Activated CD8-positive, alpha-beta T cell treated with anti-CD3 and anti-CD28 coated beads, Interleukin-2, amount 10 ng/mL, durations not matched to agents 7 days and 5 days (primary cell): Measurements from ENCODE around the gene VWA2. TPM values are rescaled to one million over a fixed set of nuclear protein-coding genes. Genes with fewer than 3 reads are reported as not detected.

Source experiments
- ATAC-seq: fragments of 150-1000 bp; cut with Tn5 transposase; one replicate; pipeline ENCODE4 v1.10.0; 2021; ENCODE audit warnings: moderate library complexity
- CTCF ChIA-PET: fragments of 350-600 bp; sonication (Branson Sonifier 250); formaldehyde crosslinking; loops from one replicate; lab custom pipeline; 2021; ENCODE audit warnings: antibody characterized with exemption; lab: Charles Lee
- POLR2A ChIA-PET: fragments of 350-600 bp; sonication (Branson Sonifier 250); formaldehyde crosslinking; loops from one replicate; lab custom pipeline; 2021; ENCODE audit warnings: antibody characterized with exemption; lab: Charles Lee
- DNase-seq: peaks from one replicate; pipeline ENCODE4 v3.0.0-alpha.2; 2020
- H3K27ac Mint-ChIP-seq: one replicate; pipeline ENCODE4 v1.8.0; 2021; ENCODE audit warnings: mild to moderate bottlenecking, mixed read lengths
- H3K27me3 Mint-ChIP-seq: one replicate; pipeline ENCODE4 v1.8.0; 2021; ENCODE audit warnings: low read depth, mixed read lengths
- H3K36me3 Mint-ChIP-seq: one replicate; pipeline ENCODE4 v1.8.0; 2021; ENCODE audit warnings: low read depth, mixed read lengths
- H3K4me1 Mint-ChIP-seq: one replicate; pipeline ENCODE4 v1.8.0; 2021; ENCODE audit warnings: low read depth, mixed read lengths
- H3K4me3 Mint-ChIP-seq: one replicate; pipeline ENCODE4 v1.8.0; 2021; ENCODE audit warnings: mild to moderate bottlenecking, mixed read lengths
- H3K9me3 Mint-ChIP-seq: one replicate; pipeline ENCODE4 v1.8.0; 2022; ENCODE audit warnings: mixed read lengths; ENCODE audit not compliant: insufficient read depth
- total RNA-seq, 2 experiments: library from RNA; stranded (reverse); gene quantifications; one replicate each; pipeline ENCODE4 v1.2.3, GENCODE V29; 2021

The VWA2 gene, protein sequence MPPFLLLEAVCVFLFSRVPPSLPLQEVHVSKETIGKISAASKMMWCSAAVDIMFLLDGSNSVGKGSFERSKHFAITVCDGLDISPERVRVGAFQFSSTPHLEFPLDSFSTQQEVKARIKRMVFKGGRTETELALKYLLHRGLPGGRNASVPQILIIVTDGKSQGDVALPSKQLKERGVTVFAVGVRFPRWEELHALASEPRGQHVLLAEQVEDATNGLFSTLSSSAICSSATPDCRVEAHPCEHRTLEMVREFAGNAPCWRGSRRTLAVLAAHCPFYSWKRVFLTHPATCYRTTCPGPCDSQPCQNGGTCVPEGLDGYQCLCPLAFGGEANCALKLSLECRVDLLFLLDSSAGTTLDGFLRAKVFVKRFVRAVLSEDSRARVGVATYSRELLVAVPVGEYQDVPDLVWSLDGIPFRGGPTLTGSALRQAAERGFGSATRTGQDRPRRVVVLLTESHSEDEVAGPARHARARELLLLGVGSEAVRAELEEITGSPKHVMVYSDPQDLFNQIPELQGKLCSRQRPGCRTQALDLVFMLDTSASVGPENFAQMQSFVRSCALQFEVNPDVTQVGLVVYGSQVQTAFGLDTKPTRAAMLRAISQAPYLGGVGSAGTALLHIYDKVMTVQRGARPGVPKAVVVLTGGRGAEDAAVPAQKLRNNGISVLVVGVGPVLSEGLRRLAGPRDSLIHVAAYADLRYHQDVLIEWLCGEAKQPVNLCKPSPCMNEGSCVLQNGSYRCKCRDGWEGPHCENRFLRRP
- not detected for total RNA-seq

DNA sequence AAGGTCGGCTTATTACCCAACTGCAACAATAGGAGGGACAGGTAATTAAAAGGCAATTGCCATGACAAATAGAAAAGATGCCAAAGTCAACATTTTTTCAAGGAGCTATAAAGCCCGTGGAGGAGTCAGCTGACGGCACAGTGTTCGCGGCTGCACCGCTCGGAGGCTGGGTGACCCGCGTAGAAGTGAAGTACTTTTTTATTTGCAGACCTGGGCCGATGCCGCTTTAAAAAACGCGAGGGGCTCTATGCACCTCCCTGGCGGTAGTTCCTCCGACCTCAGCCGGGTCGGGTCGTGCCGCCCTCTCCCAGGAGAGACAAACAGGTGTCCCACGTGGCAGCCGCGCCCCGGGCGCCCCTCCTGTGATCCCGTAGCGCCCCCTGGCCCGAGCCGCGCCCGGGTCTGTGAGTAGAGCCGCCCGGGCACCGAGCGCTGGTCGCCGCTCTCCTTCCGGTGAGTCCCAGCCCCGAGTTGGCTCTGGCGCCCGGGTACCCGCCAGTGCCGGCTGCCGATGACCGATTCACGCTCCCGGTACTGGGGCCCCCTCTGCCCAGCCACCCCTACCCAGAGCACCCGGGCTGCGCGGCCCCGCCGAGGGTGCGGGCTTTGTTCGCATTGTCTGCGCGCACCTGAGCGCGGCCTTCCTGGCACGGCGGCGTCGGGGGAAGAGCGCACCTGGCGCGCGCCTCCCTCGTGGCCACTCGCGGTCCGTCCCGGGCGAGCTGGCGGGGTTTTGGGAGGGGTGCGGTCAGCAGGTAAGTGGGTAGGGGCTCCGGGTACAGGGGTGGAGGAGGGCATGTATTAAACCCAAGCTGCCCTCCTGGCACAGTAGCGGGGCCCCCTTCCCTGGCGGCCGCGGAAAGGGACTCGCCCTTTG, at the start of gene VWA2:
VWA2 (plus strand) TSS at position 138 of the 877 bp plus-strand sequence. CDS start 9,460 bp downstream, outside the sequence.
- POLR2A ChIA-PET: no interaction called here
- Mint-ChIP-seq H3K27me3 (peaks cover 51% of the 10 kb centered on the region), H3K4me3 (peak within 1 kb of the TSS; percentile 20), H3K27ac (no peak within 1 kb of the TSS), H3K4me1 (peaks cover 4% of the 10 kb centered on the region), H3K36me3 (no peaks in the 10 kb centered on the region), H3K9me3 (no peaks in the 10 kb centered on the region)
- ATAC-seq (peak; percentile 74), DNase-seq (peak; percentile 32)
- CTCF ChIA-PET: interaction anchor here (0.7 to 1.0 kb wide), 2 partner anchors 19 to 51 kb away, joined by 3 to 4 read pairs; no protein-coding TSS in a partner anchor

DNA sequence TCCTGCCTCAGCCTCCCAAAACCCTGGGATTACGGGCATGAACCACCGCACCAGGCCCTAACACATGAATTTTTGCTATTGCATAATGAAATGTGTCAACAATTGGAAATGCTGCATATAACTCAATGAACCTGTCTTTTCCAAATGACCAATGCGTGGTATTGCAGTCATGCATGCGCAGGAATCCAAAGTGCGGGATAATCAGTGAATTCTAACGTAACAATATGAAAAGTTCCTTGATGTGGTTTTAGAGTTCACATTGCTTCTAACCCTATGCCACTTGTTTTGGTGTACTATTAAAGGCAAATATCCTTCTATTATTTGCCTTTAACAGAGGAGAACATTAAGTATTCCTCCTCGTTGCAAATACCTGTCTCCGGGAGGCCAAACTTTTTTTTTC, 49.4 kb upstream of the VWA2 start:
- H3K36me3 Mint-ChIP-seq: no peaks in the 10 kb centered on the region
- no peaks in the 10 kb centered on the region for H3K9me3 Mint-ChIP-seq
- no peak for ATAC-seq
- H3K4me3 Mint-ChIP-seq: no peak overlapping the region
- ChIA-PET POLR2A (no interaction called here), CTCF (no interaction called here)
- DNase-seq: no peak
- H3K4me1 Mint-ChIP-seq: peaks cover 3% of the 10 kb centered on the region
- H3K27me3 Mint-ChIP-seq: peaks cover 41% of the 10 kb centered on the region
- H3K27ac Mint-ChIP-seq: no peak overlapping the region

DNA sequence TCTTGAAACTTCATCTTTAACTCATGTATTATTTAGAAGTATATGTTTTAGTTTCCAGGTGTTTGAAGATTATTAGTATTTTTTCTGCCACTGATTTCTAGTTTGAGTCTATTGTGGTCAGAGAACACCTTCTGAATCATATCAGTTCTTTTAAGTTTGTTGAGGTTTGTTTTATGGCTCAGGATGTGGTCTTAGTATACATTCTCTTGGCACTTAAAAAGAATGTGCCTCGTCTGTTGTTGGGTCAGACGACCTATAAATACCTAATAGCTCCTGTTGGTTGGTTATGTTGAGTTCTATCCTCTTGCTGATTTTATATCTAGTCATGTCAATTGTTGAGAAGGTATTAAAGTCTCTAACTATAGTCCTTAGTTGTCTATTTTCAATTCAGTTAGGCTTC, 44.0 kb upstream of the VWA2 start:
- ATAC-seq (peak; percentile 70), DNase-seq (no peak)
- Mint-ChIP-seq H3K4me1 (peaks cover 17% of the 10 kb centered on the region), H3K36me3 (no peaks in the 10 kb centered on the region), H3K9me3 (no peaks in the 10 kb centered on the region), H3K27me3 (peaks cover 58% of the 10 kb centered on the region), H3K4me3 (no peak overlapping the region), H3K27ac (no peak overlapping the region)
- CTCF ChIA-PET: no interaction called here
- POLR2A ChIA-PET: no interaction called here

DNA sequence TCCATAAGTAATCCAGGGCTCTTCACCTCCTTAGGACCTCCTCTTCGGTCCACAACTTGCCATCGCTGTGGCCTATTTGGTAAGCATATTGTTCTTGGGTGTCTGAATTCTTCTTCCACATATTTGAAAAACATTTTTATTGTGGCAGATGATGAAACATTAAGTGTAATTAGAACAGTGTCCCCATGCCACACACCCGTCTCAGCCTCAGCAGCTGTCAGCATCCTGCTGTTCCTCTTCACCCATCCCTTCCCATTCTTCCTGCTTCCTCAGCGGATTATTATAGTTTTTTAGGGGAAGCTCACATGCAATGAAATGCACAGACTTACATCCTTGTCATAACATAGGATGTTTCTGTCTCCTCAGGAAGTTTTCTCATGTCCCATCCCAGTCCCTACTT, 39.8 kb upstream of the VWA2 start:
- DNase-seq (no peak), ATAC-seq (no peak)
- no peaks in the 10 kb centered on the region for H3K9me3 Mint-ChIP-seq
- peaks cover 17% of the 10 kb centered on the region for H3K4me1 Mint-ChIP-seq
- no peaks in the 10 kb centered on the region for H3K36me3 Mint-ChIP-seq
- H3K27me3 Mint-ChIP-seq: peaks cover 49% of the 10 kb centered on the region
- ChIA-PET CTCF (interaction anchor here (1.3 kb wide), 1 partner anchor 12 kb away, joined by 3 read pairs; no protein-coding TSS in a partner anchor), POLR2A (no interaction called here)
- no peak overlapping the region for H3K27ac Mint-ChIP-seq
- no peak overlapping the region for H3K4me3 Mint-ChIP-seq

DNA sequence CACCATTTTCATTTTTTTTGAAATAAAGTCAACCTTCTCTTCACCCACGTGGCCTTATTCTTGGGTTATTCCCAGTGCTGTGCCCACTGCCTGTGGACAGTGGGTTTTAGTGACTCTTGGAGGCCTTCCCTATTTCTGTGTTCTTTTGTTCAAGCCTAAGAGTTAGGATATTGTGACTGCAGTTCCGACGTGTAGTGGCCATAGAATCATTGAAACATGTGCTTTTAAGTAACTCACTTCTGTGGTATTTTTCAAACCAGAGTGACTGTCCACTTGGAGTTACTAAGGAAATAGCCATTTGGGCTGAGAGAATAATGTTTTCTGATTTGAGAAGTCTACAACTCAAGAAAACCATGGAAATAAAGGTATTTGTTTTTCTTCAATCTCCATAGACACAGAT, 36.2 kb upstream of the VWA2 start:
- ATAC-seq (no peak), DNase-seq (no peak)
- H3K27me3 Mint-ChIP-seq: peaks cover 32% of the 10 kb centered on the region
- POLR2A ChIA-PET: no interaction called here
- no peaks in the 10 kb centered on the region for H3K9me3 Mint-ChIP-seq
- no peaks in the 10 kb centered on the region for H3K36me3 Mint-ChIP-seq
- no peaks in the 10 kb centered on the region for H3K4me1 Mint-ChIP-seq
- CTCF ChIA-PET: no interaction called here
- no peak overlapping the region for H3K27ac Mint-ChIP-seq
- H3K4me3 Mint-ChIP-seq: no peak overlapping the region

DNA sequence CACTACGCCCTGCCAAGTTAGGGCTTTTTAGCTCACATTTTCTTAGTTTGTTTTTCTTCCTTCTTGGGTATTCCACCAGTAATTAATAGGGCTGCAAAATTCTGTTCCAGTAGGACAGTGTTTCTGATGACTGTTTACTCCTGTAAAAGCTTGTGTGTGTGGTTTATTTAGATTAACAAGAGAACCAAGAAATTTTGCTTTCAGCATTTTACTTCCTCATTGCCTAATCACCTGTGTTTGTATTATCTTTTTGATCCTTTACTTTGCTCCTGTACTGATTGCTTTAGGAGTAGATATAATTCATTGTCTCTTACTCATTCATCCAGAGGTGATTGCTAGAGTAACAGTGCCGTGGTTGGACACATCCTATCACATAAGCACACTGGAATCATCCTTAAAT, 32.2 kb upstream of the VWA2 start:
- DNase-seq (no peak), ATAC-seq (no peak)
- H3K4me3 Mint-ChIP-seq: no peak overlapping the region
- H3K27me3 Mint-ChIP-seq: peaks cover 23% of the 10 kb centered on the region
- no peak overlapping the region for H3K27ac Mint-ChIP-seq
- no peaks in the 10 kb centered on the region for H3K9me3 Mint-ChIP-seq
- no peaks in the 10 kb centered on the region for H3K36me3 Mint-ChIP-seq
- ChIA-PET POLR2A (no interaction called here), CTCF (no interaction called here)
- H3K4me1 Mint-ChIP-seq: no peaks in the 10 kb centered on the region

DNA sequence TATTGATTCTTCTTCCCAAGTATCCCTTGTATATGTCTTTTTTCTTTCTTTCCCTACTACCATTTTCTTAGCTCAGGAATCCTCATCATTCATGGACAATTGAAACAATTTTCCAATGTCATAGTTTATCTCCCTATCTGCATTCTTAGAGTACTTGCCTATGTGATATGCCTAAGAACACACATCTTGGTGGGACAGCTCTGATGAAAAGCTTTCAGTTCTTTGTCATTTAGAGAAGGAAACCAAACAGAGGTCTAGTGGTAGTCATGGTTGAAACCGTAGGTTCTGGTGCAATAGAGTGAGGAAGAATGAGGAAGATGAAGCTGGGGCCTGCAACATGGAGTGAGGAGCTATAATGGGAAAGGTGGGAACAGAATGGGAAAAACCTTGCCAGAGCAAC, 31.7 kb upstream of the VWA2 start:
- ChIA-PET CTCF (no interaction called here), POLR2A (no interaction called here)
- ATAC-seq (no peak), DNase-seq (no peak)
- H3K4me1 Mint-ChIP-seq: no peaks in the 10 kb centered on the region
- H3K9me3 Mint-ChIP-seq: no peaks in the 10 kb centered on the region
- H3K27me3 Mint-ChIP-seq: peaks cover 20% of the 10 kb centered on the region
- H3K27ac Mint-ChIP-seq: no peak overlapping the region
- H3K36me3 Mint-ChIP-seq: no peaks in the 10 kb centered on the region
- H3K4me3 Mint-ChIP-seq: no peak overlapping the region

DNA sequence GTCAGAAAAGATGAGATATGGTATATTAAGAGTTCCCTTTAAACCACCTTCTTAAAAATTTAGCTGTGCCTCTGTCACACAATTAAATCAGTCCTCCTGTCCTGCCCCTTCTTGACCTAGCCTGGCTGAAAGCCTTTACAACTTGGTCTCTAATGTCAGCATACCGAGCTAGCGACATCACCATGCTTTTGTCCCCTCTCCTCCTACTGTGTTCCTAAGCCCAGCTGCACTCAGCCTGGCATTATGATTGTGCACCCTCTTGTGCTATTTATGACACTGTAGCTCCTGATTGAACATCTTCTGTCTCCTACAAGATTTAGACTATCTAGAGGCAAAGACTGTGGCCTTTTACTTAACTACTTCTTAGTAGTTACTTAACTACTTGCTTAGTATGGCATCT, 30.7 kb upstream of the VWA2 start:
- CTCF ChIA-PET: interaction anchor here (1.1 kb wide), 1 partner anchor 16 kb away, joined by 3 read pairs; no protein-coding TSS in a partner anchor
- POLR2A ChIA-PET: no interaction called here
- no peaks in the 10 kb centered on the region for H3K9me3 Mint-ChIP-seq
- H3K27me3 Mint-ChIP-seq: peaks cover 17% of the 10 kb centered on the region
- no peaks in the 10 kb centered on the region for H3K36me3 Mint-ChIP-seq
- DNase-seq (no peak), ATAC-seq (no peak)
- no peak overlapping the region for H3K27ac Mint-ChIP-seq
- H3K4me3 Mint-ChIP-seq: no peak overlapping the region
- no peaks in the 10 kb centered on the region for H3K4me1 Mint-ChIP-seq

DNA sequence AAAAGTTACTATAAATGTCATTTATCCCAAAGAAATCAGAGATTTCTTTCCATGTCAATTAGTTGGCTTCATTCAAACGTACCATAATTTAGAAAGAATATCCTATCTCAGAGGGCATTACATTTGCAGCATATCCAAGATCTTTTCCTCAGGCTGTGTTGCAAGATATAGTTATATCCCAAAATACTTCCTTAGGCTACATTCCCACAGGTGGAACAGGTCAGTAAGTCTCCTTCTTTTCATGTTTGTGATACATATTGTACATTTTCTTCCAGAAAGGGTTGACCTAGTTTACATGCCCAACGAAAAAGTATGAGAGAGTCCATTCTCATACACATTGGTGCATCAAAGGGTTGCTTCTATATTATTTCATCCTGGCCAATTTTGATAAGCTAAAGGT, 26.9 kb upstream of the VWA2 start:
- H3K4me1 Mint-ChIP-seq: no peaks in the 10 kb centered on the region
- H3K27ac Mint-ChIP-seq: no peak overlapping the region
- ATAC-seq (no peak), DNase-seq (no peak)
- ChIA-PET POLR2A (no interaction called here), CTCF (interaction anchor here (1.6 kb wide), 1 partner anchor 13 kb away, joined by 3 read pairs; no protein-coding TSS in a partner anchor)
- H3K4me3 Mint-ChIP-seq: no peak overlapping the region
- no peaks in the 10 kb centered on the region for H3K9me3 Mint-ChIP-seq
- H3K36me3 Mint-ChIP-seq: no peaks in the 10 kb centered on the region
- H3K27me3 Mint-ChIP-seq: peaks cover 19% of the 10 kb centered on the region

DNA sequence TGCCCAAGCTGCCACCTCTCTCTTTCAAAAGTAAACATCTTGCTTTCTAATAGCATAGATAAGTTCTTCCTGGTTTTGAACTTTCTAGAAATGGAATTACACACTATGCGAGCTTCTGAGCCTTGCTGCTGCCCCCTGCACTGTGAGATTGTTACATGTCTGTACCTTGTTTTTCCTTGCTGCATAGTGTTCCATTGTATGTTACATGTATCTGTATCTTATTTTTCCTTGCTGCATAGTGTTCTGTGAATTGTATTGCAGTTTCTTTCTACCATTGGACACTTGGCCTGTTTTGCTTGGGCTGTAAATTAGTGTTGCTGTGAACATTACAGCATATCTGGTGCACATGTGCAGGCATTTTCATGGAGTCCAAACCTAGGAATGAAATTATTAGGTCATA, 24.0 kb upstream of the VWA2 start:
- CTCF ChIA-PET: no interaction called here
- H3K36me3 Mint-ChIP-seq: no peaks in the 10 kb centered on the region

DNA sequence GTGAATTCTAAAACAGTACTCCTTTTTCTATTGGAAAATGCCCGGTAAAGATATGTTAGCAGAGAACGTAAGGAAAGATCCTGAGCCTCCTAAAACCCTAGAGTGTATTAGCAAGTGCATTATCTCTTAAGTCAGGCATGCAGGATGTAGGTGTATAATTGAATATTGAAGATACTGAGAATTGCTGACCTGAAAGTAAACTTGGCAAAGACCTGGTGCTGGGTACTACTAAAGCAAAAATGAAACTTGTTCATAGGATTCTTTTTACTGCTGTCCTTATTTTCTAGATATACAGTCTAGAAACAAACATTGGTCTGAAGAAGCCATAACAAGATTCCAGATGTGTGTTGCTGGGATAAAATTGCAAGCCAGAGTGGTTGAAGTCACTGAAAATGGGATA, 18.8 kb upstream of the VWA2 start:
- CTCF ChIA-PET: no interaction called here
- no peaks in the 10 kb centered on the region for H3K9me3 Mint-ChIP-seq
- ATAC-seq: no peak

More for the DNA sequence above, 24.0 kb upstream of the VWA2 start:
- no peak overlapping the region for H3K27ac Mint-ChIP-seq
- DNase-seq (no peak), ATAC-seq (no peak)
- H3K27me3 Mint-ChIP-seq: peaks cover 17% of the 10 kb centered on the region
- H3K4me1 Mint-ChIP-seq: no peaks in the 10 kb centered on the region
- POLR2A ChIA-PET: no interaction called here
- no peaks in the 10 kb centered on the region for H3K9me3 Mint-ChIP-seq
- H3K4me3 Mint-ChIP-seq: no peak overlapping the region

More for the DNA sequence above, 18.8 kb upstream of the VWA2 start:
- POLR2A ChIA-PET: no interaction called here
- DNase-seq: no peak
- Mint-ChIP-seq H3K27me3 (peaks cover 25% of the 10 kb centered on the region), H3K36me3 (no peaks in the 10 kb centered on the region), H3K4me1 (no peaks in the 10 kb centered on the region), H3K27ac (no peak overlapping the region), H3K4me3 (no peak overlapping the region)
